OCI-LY1 (cell line): Measurements from ENCODE around the gene UPK3A.

ENCODE experiments used
- H2AFZ ChIP-seq: fragments of 200-600 bp; sonication (generic), shearing (Covaris generic); 2 replicates; pipeline ENCODE4 v1.6.0; 2014; ENCODE audit warnings: antibody characterized with exemption, mild to moderate bottlenecking, low read length
- H3F3A ChIP-seq: fragments of 200-600 bp; sonication (generic), shearing (Covaris generic); 2 replicates; pipeline ENCODE4 v1.6.0; 2014; ENCODE audit warnings: mild to moderate bottlenecking, antibody characterized with exemption, low read length, moderate library complexity; ENCODE audit not compliant: insufficient read depth
- H3K27ac ChIP-seq: fragments of 200-600 bp; sonication (generic); 2 replicates; pipeline ENCODE4 v1.5.1; 2014; ENCODE audit warnings: low read length, mixed run types, mild to moderate bottlenecking, low read depth; ENCODE audit not compliant: poor library complexity, severe bottlenecking
- H3K27me3 ChIP-seq: fragments of 200-600 bp; sonication (generic); 2 replicates; pipeline ENCODE4 v1.6.0; 2014; ENCODE audit warnings: antibody characterized with exemption, mild to moderate bottlenecking, low read length, moderate library complexity; ENCODE audit not compliant: insufficient read depth
- H3K36me3 ChIP-seq: fragments of 200-600 bp; sonication (generic); 2 replicates; pipeline ENCODE4 v1.6.1; 2014; ENCODE audit warnings: mild to moderate bottlenecking, antibody characterized with exemption, low read length, moderate library complexity, mixed read lengths; ENCODE audit not compliant: insufficient read depth
- H3K4me1 ChIP-seq: fragments of 200-600 bp; sonication (generic); 2 replicates; pipeline ENCODE4 v1.5.1; 2014; ENCODE audit warnings: mild to moderate bottlenecking, low read length, moderate library complexity; ENCODE audit not compliant: insufficient read depth, severe bottlenecking
- H3K4me2 ChIP-seq: fragments of 200-600 bp; sonication (generic), shearing (Covaris generic); 2 replicates; pipeline ENCODE4 v1.6.1; 2014; ENCODE audit warnings: low read length
- H3K4me3 ChIP-seq: fragments of 200-600 bp; sonication (generic); 2 replicates; pipeline ENCODE4 v1.5.1; 2014; ENCODE audit warnings: low read length, low read depth, mild to moderate bottlenecking, mixed read lengths; ENCODE audit not compliant: poor library complexity, severe bottlenecking
- H3K79me2 ChIP-seq: fragments of 200-600 bp; shearing (Covaris generic); 2 replicates; pipeline ENCODE4 v1.6.1; 2016; ENCODE audit warnings: mixed run types, low read length, mixed read lengths; ENCODE audit not compliant: insufficient read depth
- H3K9ac ChIP-seq: fragments of 200-600 bp; sonication (generic), shearing (Covaris generic); 2 replicates; pipeline ENCODE4 v1.6.1; 2014; ENCODE audit warnings: mild to moderate bottlenecking, low read length, mixed read lengths
- H3K9me2 ChIP-seq: fragments of 200-600 bp; sonication (generic), shearing (Covaris generic); 2 replicates; pipeline ENCODE4 v1.6.1; 2014; ENCODE audit warnings: low read depth, mild to moderate bottlenecking, low read length, mixed read lengths
- H3K9me3 ChIP-seq: fragments of 200-600 bp; shearing (Covaris generic); 2 replicates; pipeline ENCODE4 v1.6.1; 2014; ENCODE audit warnings: low read length, mixed read lengths
- H4K20me1 ChIP-seq: fragments of 200-600 bp; sonication (generic), shearing (Covaris generic); 2 replicates; pipeline ENCODE4 v1.6.0; 2016; ENCODE audit warnings: mild to moderate bottlenecking, low read length; ENCODE audit not compliant: insufficient read depth
- CTCF ChIP-seq: fragments of 200-600 bp; sonication (generic), shearing (Covaris generic); IDR thresholded peaks from 2 replicates; pipeline ENCODE4 v1.5.1; 2017; ENCODE audit warnings: mild to moderate bottlenecking, antibody characterized with exemption, low read length, moderate library complexity, mixed read lengths
- EZH2 ChIP-seq: fragments of 200-600 bp; sonication (generic), shearing (Covaris generic); IDR thresholded peaks from 2 replicates; pipeline ENCODE4 v1.8.0; 2017; ENCODE audit warnings: borderline replicate concordance, mixed run types, mild to moderate bottlenecking, antibody characterized with exemption, low read length, moderate library complexity, mixed read lengths

Gene UPK3A

GRCh38 chr22:45335854-45336522 is 51.2 kb downstream of the UPK3A start:
- Histone ChIP-seq H3K27ac (no peak overlapping the region), H3F3A (no peaks in the 10 kb centered on the region), H3K9ac (no peak overlapping the region), H3K4me1 (no peaks in the 10 kb centered on the region), H3K4me2 (no peak overlapping the region), H3K4me3 (no peak overlapping the region), H3K9me3 (no peaks in the 10 kb centered on the region), H2AFZ (no peak overlapping the region), H4K20me1 (no peaks in the 10 kb centered on the region), H3K27me3 (no peaks in the 10 kb centered on the region), H3K79me2 (no peaks in the 10 kb centered on the region), H3K9me2 (no peaks in the 10 kb centered on the region), H3K36me3 (peaks cover 39% of the 10 kb centered on the region)
- no peak for TF ChIP-seq CTCF
- no peak for TF ChIP-seq EZH2

DNA sequence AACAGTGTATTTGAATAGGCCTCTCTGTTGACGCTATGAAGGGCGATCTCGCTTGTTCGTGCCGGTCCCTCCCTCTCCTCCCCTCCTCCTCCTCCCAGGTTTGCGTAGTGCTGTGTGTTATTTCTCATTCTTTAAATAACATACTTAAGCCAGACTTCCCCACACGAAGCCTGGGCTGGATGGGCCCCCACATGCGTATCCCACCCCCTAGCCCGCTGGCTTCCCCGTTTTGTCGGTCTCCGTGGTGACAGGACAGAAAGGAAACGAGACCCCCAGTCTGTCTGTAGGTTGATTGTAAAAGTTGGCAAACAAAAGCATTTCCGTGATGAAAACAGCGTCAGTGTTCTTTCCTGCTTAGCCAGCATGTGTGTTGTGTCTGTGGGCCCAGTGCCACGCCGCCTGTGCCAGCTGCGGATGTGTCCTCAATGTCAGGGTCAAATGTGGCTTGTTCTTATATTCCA is 52.3 kb downstream of the UPK3A start:
- peaks cover 39% of the 10 kb centered on the region for H3K36me3 ChIP-seq
- no peak for TF ChIP-seq EZH2

GRCh38 chr22:45337536-45337935 is 52.8 kb downstream of the UPK3A start:
- Histone ChIP-seq H4K20me1 (no peaks in the 10 kb centered on the region), H3K9ac (no peak overlapping the region), H3K36me3 (peaks cover 38% of the 10 kb centered on the region), H3K79me2 (no peaks in the 10 kb centered on the region), H3K4me2 (no peak overlapping the region), H2AFZ (no peak overlapping the region), H3K9me3 (no peaks in the 10 kb centered on the region), H3K4me1 (no peaks in the 10 kb centered on the region), H3K27ac (no peak overlapping the region), H3K9me2 (no peaks in the 10 kb centered on the region), H3K4me3 (no peak overlapping the region), H3F3A (no peaks in the 10 kb centered on the region), H3K27me3 (no peaks in the 10 kb centered on the region)
- TF ChIP-seq EZH2 = no peak
- TF ChIP-seq CTCF = no peak

More for the DNA sequence above, 52.3 kb downstream of the UPK3A start:
- Histone ChIP-seq H3K9me3 (no peaks in the 10 kb centered on the region), H4K20me1 (no peaks in the 10 kb centered on the region), H3K27ac (no peak overlapping the region), H3K4me1 (no peaks in the 10 kb centered on the region), H2AFZ (no peak overlapping the region), H3K9ac (no peak overlapping the region), H3K27me3 (no peaks in the 10 kb centered on the region), H3K4me2 (no peak overlapping the region), H3F3A (no peaks in the 10 kb centered on the region), H3K79me2 (no peaks in the 10 kb centered on the region), H3K9me2 (no peaks in the 10 kb centered on the region), H3K4me3 (no peak overlapping the region)

DNA sequence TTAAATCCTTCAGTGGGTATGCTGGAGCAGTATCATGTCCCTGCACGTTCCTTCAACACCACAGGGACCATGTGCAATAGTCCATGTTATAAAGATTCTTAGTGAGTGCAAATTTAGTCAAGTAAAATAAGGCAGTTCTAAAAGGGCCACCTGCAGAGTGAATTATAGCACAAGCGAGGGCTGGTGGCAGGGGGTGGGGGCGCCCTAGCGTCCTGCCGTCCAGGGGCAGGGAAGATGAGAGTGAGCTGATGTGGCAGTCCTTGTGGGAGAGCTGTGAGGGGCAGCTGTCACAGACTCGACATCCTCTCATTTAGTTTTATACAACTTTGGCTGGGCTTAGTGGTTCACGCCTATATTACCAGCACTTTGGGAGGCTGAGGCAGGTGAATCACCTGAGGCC is 54.0 kb downstream of the UPK3A start:
- Histone ChIP-seq H4K20me1 (no peaks in the 10 kb centered on the region), H3F3A (no peaks in the 10 kb centered on the region), H3K9ac (no peak overlapping the region), H2AFZ (no peak overlapping the region), H3K9me2 (no peaks in the 10 kb centered on the region), H3K4me2 (no peak overlapping the region), H3K9me3 (no peaks in the 10 kb centered on the region), H3K27ac (no peak overlapping the region), H3K4me3 (no peak overlapping the region), H3K4me1 (no peaks in the 10 kb centered on the region), H3K27me3 (no peaks in the 10 kb centered on the region), H3K36me3 (peaks cover 38% of the 10 kb centered on the region), H3K79me2 (no peaks in the 10 kb centered on the region)
- TF ChIP-seq CTCF (no peak), EZH2 (no peak)
